ENCODE measurements around the gene SERPINB6.
"Not testable (repeated sequence)": the region's sequence is repeated elsewhere in the genome, so short reads cannot be mapped to it uniquely, and the experiment has no call there.

The SERPINB6 gene

GRCh38 chr6:2953098-2953497 lies 18.3 kb downstream of the SERPINB6 start:
- no peak for DNase-seq

- peak; percentile 93 for DNase-seq
Measured at GRCh38 chr6:2952557-2953095, 18.7 kb downstream of the SERPINB6 start.

GRCh38 chr6:2951728-2952127 lies 19.6 kb downstream of the SERPINB6 start:
- DNase-seq = no peak

- no peak for DNase-seq
Measured at GRCh38 chr6:2950713-2951112, 20.7 kb downstream of the SERPINB6 start.

GRCh38 chr6:2949536-2950083 lies 21.8 kb downstream of the SERPINB6 start:
- DNase-seq = no peak

- DNase-seq = no peak
Measured at GRCh38 chr6:2949121-2949520, 22.2 kb downstream of the SERPINB6 start.

GRCh38 chr6:2948228-2949025 lies 22.9 kb downstream of the SERPINB6 start:
- no peak for DNase-seq

GRCh38 chr6:2947445-2947844 lies 23.9 kb downstream of the SERPINB6 start:
- DNase-seq = no peak

- no peak for DNase-seq
Measured at GRCh38 chr6:2945153-2945452, 26.3 kb downstream of the SERPINB6 start.

- DNase-seq = no peak
Measured at GRCh38 chr6:2944405-2945152, 26.8 kb downstream of the SERPINB6 start.

- DNase-seq = no peak
Measured at GRCh38 chr6:2943564-2943955, 27.8 kb downstream of the SERPINB6 start.

- DNase-seq = no peak
Measured at GRCh38 chr6:2942914-2943563, 28.3 kb downstream of the SERPINB6 start.

GRCh38 chr6:2942116-2942515 lies 29.3 kb downstream of the SERPINB6 start:
- DNase-seq = not testable (repeated sequence)

- no peak for DNase-seq
Measured at GRCh38 chr6:2940851-2941250, 30.5 kb downstream of the SERPINB6 start.

- no peak for DNase-seq
Measured at GRCh38 chr6:2940010-2940850, 31.1 kb downstream of the SERPINB6 start.

GRCh38 chr6:2939315-2940009 lies 31.9 kb downstream of the SERPINB6 start:
- DNase-seq = no peak

GRCh38 chr6:2938632-2939083 lies 32.7 kb downstream of the SERPINB6 start:
- DNase-seq = no peak

- DNase-seq = no peak
Measured at GRCh38 chr6:2938004-2938631, 33.2 kb downstream of the SERPINB6 start.

GRCh38 chr6:2937627-2938003 lies 33.8 kb downstream of the SERPINB6 start:
- no peak for DNase-seq

GRCh38 chr6:2935566-2936291 lies 35.6 kb downstream of the SERPINB6 start:
- DNase-seq = no peak
